Measurements from ENCODE around the gene PLCH1.

The PLCH1 gene

DNA sequence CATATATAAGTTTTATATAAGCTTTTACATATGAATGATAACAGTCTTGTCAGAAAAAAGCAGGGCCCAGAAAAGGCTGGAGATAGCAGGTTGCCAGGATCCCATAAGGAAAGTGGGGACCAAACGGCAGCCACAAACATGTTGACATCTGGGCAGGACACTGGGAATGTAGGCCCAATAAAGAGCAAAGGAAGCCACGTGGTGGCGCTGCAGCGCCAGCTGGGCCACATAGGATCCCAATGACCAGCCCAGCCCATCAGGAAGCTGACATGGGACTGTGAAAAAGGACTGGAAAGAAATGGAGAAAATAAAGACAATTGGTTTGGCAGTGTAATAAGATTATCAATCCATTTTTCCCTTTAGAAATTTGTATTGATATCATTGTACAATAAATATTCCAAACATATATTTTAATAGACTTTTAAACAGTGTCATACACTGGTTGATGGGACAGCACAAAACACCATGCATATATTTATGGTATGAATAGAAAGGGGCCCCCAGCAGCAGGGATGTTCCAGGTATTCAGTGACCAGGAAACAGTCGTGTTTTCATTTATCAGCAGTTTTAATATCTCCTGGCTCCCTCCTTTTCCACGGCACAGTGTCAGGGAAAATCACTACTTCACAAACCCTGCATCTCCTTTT is 362.4 kb downstream of the PLCH1 start:
- Histone ChIP-seq H3K4me1 (ENCODE audit: control insufficient read depth, insufficient read depth, low read length) (no peaks in the 10 kb centered on the region), H3K36me3 (ENCODE audit: control insufficient read depth, insufficient read depth, low read length) (no peaks in the 10 kb centered on the region), H3K27ac (ENCODE audit: low read depth, low read length) (no peak overlapping the region), H3K9ac (ENCODE audit: low read length) (no peak overlapping the region), H3K4me3 (ENCODE audit: low read length) (no peak overlapping the region), H3K27me3 (ENCODE audit: control insufficient read depth, insufficient read depth, low read length) (no peaks in the 10 kb centered on the region)

DNA sequence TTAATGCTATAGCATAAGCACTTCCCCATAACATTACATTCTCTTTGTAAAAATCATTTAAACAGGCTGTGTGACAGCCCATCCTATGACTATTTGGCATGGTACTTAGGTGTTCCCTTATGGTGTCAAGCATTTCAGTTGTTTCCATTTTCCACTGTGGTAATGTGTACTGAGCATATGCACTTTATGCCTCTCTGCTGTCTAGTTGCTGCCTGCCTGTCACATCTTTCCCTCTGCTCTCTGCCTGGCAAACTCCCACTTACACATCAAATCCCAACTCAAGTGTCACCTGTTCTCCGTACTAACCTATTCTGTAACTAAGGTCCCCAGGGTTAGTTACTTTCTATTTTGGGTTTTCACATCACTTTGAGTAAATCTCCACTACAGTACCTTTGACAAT is 367.0 kb downstream of the PLCH1 start:
- no peaks in the 10 kb centered on the region for H3K27me3 ChIP-seq (ENCODE audit: control insufficient read depth, insufficient read depth, low read length)
- no peak overlapping the region for H3K9ac ChIP-seq (ENCODE audit: low read length)
- no peak overlapping the region for H3K4me3 ChIP-seq (ENCODE audit: low read length)
- H3K36me3 ChIP-seq (ENCODE audit: control insufficient read depth, insufficient read depth, low read length), result no peaks in the 10 kb centered on the region
- no peaks in the 10 kb centered on the region for H3K4me1 ChIP-seq (ENCODE audit: control insufficient read depth, insufficient read depth, low read length)
- H3K27ac ChIP-seq (ENCODE audit: low read depth, low read length), result no peak overlapping the region

DNA sequence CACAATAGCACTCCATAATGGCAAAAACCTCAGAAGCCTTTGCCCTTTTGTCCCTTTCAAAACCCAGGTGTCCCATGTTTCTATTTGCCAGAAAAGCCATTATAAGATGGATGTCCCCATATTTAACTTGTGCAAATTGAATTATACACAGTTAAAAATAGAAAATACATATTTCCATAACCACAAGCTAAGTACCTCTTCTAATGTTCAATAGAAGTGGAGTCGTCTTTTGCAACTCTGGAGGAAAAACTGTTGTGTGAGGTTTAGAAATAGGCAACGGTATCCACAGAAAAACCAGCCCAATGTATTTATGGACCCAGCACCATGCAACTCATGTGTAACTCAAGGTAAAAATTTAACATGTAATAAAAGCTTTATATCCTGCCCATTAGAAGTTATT is 367.8 kb downstream of the PLCH1 start:
- Histone ChIP-seq H3K36me3 (ENCODE audit: control insufficient read depth, insufficient read depth, low read length) (no peaks in the 10 kb centered on the region), H3K4me1 (ENCODE audit: control insufficient read depth, insufficient read depth, low read length) (no peaks in the 10 kb centered on the region), H3K4me3 (ENCODE audit: low read length) (no peak overlapping the region), H3K27ac (ENCODE audit: low read depth, low read length) (no peak overlapping the region), H3K9ac (ENCODE audit: low read length) (no peak overlapping the region), H3K27me3 (ENCODE audit: control insufficient read depth, insufficient read depth, low read length) (no peaks in the 10 kb centered on the region)

DNA sequence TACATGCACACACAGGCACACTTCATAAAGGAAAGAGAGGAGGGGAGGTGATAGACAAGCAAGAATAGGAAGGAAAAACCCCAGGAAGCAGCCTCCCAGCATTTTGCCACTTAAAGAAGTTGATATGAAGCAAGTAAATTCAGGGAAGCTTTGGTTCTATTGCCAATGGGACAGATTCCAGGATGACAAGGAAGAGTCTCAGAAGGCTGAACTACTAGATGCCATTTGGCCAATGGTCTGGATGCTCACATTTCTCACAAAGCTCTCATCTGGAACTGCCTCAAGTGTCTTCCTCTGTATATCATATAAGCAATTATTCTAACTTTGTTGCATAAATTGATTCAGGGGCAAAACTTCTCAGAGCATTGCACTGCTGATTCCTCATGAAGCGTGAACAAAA is 372.6 kb downstream of the PLCH1 start:
- H3K4me1 ChIP-seq (ENCODE audit: control insufficient read depth, insufficient read depth, low read length), result no peaks in the 10 kb centered on the region
- H3K4me3 ChIP-seq (ENCODE audit: low read length), result no peak overlapping the region
- H3K9ac ChIP-seq (ENCODE audit: low read length), result no peak overlapping the region
- no peaks in the 10 kb centered on the region for H3K27me3 ChIP-seq (ENCODE audit: control insufficient read depth, insufficient read depth, low read length)
- no peaks in the 10 kb centered on the region for H3K36me3 ChIP-seq (ENCODE audit: control insufficient read depth, insufficient read depth, low read length)
- no peak overlapping the region for H3K27ac ChIP-seq (ENCODE audit: low read depth, low read length)

DNA sequence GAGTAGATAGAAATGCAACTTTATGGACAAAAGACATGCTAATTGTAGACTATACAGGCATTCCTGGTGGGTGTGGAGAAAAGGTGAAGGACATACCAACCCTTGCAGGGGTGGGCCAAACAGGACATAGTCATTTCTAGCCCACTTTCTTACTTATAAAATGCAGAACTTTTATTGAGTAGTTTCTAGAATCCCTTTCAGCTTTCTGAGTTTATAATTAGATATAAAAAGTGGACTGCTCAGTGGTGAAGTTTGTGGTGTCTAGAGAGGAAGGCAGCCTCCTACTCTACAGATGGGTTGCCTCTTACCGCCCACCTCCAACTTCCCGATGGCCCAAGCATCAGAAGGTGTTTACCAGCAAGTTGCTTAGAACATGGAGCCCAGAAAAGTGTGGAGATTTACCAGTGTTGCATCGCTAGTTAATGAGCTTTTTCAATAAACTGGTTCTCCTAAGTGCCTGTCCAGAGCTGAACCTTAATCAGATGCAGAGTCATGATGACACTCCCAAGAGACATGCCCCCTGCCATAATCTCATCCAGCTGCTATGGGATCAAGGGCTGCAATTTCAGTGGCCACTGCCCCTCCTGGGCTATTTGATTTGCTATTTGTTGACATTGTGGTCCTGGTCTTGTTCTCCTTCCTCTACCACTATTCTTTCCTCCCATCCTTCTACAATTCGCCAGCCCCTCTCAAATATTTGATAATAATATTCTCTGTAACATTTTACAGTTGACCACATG is 373.9 kb downstream of the PLCH1 start:
- Histone ChIP-seq H3K27ac (ENCODE audit: low read depth, low read length) (no peak overlapping the region), H3K4me1 (ENCODE audit: control insufficient read depth, insufficient read depth, low read length) (no peaks in the 10 kb centered on the region), H3K27me3 (ENCODE audit: control insufficient read depth, insufficient read depth, low read length) (no peaks in the 10 kb centered on the region), H3K36me3 (ENCODE audit: control insufficient read depth, insufficient read depth, low read length) (no peaks in the 10 kb centered on the region), H3K9ac (ENCODE audit: low read length) (no peak overlapping the region), H3K4me3 (ENCODE audit: low read length) (no peak overlapping the region)

DNA sequence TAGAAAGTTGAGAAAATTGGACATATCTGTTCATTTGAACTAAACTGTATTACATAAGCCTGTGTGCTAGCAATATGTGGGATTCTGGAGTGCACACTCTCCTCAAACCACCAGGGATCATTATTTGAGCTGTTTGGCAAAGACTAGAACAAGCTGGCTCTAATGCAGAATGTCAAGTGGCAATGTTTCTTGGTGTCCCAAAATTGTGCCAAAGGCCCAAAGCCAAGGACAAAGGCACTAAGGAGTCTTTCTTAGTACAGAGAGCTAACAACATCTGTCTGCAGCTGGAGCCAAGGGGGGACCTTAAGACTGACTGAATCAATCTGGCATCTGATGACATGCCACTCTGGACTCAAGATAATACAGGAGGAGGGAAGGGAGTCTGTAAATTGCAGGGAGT is 374.7 kb downstream of the PLCH1 start:
- H3K27ac ChIP-seq (ENCODE audit: low read depth, low read length), result no peak overlapping the region
- H3K9ac ChIP-seq (ENCODE audit: low read length), result no peak overlapping the region
- H3K4me1 ChIP-seq (ENCODE audit: control insufficient read depth, insufficient read depth, low read length), result no peaks in the 10 kb centered on the region
- H3K36me3 ChIP-seq (ENCODE audit: control insufficient read depth, insufficient read depth, low read length), result no peaks in the 10 kb centered on the region
- no peak overlapping the region for H3K4me3 ChIP-seq (ENCODE audit: low read length)
- H3K27me3 ChIP-seq (ENCODE audit: control insufficient read depth, insufficient read depth, low read length), result no peaks in the 10 kb centered on the region

DNA sequence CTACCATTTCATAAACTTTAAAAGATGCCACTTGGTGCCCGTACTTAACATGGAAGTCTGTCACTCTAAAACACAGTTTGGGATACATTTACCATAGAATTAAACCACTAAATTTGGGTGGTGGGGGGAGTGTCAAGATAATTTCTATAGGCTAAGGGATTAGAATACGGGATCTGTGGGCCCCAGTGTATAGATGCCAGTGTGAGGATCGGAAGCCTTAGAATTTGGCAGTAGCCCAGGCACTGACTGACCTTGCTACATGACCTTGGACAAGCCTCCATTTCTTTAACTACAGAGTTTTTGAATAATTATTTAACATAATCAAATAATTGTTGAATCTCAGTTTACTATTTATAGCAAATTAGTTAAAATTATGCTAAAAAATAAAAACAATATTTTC is 375.1 kb downstream of the PLCH1 start:
- Histone ChIP-seq H3K27ac (ENCODE audit: low read depth, low read length) (no peak overlapping the region), H3K27me3 (ENCODE audit: control insufficient read depth, insufficient read depth, low read length) (no peaks in the 10 kb centered on the region), H3K4me1 (ENCODE audit: control insufficient read depth, insufficient read depth, low read length) (no peaks in the 10 kb centered on the region), H3K36me3 (ENCODE audit: control insufficient read depth, insufficient read depth, low read length) (no peaks in the 10 kb centered on the region), H3K4me3 (ENCODE audit: low read length) (no peak overlapping the region), H3K9ac (ENCODE audit: low read length) (no peak overlapping the region)

DNA sequence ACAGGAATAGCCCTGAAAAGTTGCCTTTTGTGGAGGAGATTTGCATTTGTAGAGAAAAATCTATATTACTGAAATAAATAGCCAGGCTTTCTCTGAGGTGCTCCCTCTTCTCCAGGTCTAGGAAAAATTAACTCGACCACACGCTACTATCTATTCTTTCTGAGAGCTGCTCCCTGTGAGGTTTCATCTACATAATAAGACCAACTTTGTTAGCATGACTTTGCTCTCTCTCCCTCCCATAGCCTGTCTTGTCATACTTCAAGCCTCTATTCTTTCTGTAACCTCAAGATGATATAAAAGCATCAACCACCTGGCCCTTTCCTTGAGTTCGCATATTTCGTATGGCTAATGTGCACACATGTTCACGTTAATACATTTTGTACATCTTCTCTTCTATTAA is 375.6 kb downstream of the PLCH1 start:
- H3K27ac ChIP-seq (ENCODE audit: low read depth, low read length), result no peak overlapping the region
- H3K36me3 ChIP-seq (ENCODE audit: control insufficient read depth, insufficient read depth, low read length), result no peaks in the 10 kb centered on the region
- H3K4me3 ChIP-seq (ENCODE audit: low read length), result no peak overlapping the region
- no peaks in the 10 kb centered on the region for H3K27me3 ChIP-seq (ENCODE audit: control insufficient read depth, insufficient read depth, low read length)
- H3K4me1 ChIP-seq (ENCODE audit: control insufficient read depth, insufficient read depth, low read length), result no peaks in the 10 kb centered on the region
- H3K9ac ChIP-seq (ENCODE audit: low read length), result no peak overlapping the region

DNA sequence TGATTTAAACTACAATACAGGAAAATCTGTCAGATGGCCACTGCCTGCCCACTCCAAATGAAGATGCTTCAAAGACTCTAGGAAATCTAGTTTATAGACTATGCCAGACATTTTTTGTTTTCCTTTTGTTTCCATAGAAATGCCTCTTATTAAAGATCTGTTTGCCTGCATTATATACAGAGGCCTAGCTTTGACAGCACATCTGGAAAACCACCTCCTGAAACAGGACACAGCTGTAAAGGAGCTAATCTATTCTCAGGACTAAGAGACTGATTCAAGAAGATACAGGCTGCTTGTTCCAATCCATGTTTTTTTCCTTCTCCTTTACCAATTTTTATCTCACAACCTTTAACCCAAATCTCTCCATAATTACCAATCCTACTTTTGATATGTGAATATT is 376.1 kb downstream of the PLCH1 start:
- H3K4me3 ChIP-seq (ENCODE audit: low read length), result no peak overlapping the region
- no peaks in the 10 kb centered on the region for H3K36me3 ChIP-seq (ENCODE audit: control insufficient read depth, insufficient read depth, low read length)
- no peak overlapping the region for H3K27ac ChIP-seq (ENCODE audit: low read depth, low read length)
- H3K9ac ChIP-seq (ENCODE audit: low read length), result no peak overlapping the region
- no peaks in the 10 kb centered on the region for H3K27me3 ChIP-seq (ENCODE audit: control insufficient read depth, insufficient read depth, low read length)
- no peaks in the 10 kb centered on the region for H3K4me1 ChIP-seq (ENCODE audit: control insufficient read depth, insufficient read depth, low read length)

DNA sequence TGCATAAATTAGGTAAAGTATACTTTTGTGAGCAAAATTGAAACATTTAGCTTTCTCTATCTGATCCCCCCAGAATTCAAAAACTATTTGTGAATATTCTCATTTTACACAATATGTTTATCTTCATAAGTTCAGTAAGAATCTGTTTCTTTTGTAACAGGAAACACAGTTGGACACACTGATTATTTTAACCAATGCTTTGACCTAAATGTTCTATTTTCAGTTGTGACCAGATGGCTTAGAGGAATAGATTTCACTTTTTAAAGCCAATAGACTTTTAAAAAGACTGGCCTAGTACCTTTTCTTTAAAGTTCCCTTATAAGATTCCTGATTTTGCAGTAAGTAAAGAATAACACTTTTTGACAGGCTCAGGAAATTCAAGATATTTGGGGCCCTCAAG is 377.4 kb downstream of the PLCH1 start:
- Histone ChIP-seq H3K36me3 (ENCODE audit: control insufficient read depth, insufficient read depth, low read length) (no peaks in the 10 kb centered on the region), H3K4me3 (ENCODE audit: low read length) (no peak overlapping the region), H3K9ac (ENCODE audit: low read length) (no peak overlapping the region), H3K4me1 (ENCODE audit: control insufficient read depth, insufficient read depth, low read length) (no peaks in the 10 kb centered on the region), H3K27ac (ENCODE audit: low read depth, low read length) (no peak overlapping the region), H3K27me3 (ENCODE audit: control insufficient read depth, insufficient read depth, low read length) (no peaks in the 10 kb centered on the region)

DNA sequence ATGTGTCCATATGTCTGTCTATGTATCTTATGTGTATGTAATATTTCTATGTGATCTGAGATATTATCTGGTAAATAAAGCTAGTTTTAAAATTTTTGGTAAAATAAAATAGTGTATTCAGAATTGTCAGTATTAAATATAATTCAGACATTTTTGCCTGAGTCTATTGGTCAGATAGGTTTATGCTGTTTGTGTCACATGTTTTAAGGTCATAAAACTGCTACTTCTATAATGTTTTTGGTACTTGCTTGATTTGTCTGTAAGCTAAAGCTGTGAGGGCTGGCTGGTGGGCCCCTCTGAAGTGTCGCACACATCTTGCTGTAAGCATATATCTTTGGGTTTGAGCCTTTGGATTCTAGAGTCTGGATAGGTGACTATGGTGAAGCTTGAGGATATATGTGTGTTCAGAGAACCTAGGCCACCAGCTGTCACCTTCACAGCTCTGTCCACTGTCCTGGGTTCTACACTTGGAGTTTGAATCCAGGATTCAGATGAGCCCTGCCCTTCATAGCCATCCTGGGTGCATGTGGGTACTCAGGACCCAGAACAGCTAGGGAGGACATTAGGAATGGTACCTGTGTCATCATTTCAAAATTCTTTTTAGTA is 379.6 kb downstream of the PLCH1 start:
- no peak overlapping the region for H3K4me3 ChIP-seq (ENCODE audit: low read length)
- no peaks in the 10 kb centered on the region for H3K4me1 ChIP-seq (ENCODE audit: control insufficient read depth, insufficient read depth, low read length)
- H3K36me3 ChIP-seq (ENCODE audit: control insufficient read depth, insufficient read depth, low read length), result no peaks in the 10 kb centered on the region
- no peak overlapping the region for H3K27ac ChIP-seq (ENCODE audit: low read depth, low read length)
- no peaks in the 10 kb centered on the region for H3K27me3 ChIP-seq (ENCODE audit: control insufficient read depth, insufficient read depth, low read length)
- H3K9ac ChIP-seq (ENCODE audit: low read length), result no peak overlapping the region

DNA sequence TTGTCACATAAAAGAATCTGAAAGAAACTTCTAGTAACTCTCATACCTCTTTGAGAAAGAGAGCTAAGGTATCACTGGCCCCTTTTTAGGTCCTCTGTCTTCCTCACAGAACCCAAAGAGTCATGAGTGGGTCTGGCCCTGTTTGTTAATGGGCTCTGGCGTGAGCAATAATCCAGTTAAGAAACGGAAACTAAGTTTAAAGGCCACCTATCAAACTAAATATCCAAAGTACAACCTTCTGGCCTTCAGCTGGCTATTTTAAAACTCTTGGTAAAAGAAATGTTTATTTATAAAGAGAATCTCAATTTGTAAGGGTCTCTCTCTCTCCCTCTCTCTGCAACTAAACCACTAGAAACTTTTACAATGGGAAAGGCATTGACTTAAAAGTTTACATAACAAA is 380.4 kb downstream of the PLCH1 start:
- Histone ChIP-seq H3K27me3 (ENCODE audit: control insufficient read depth, insufficient read depth, low read length) (no peaks in the 10 kb centered on the region), H3K27ac (ENCODE audit: low read depth, low read length) (no peak overlapping the region), H3K4me3 (ENCODE audit: low read length) (no peak overlapping the region), H3K9ac (ENCODE audit: low read length) (no peak overlapping the region), H3K4me1 (ENCODE audit: control insufficient read depth, insufficient read depth, low read length) (no peaks in the 10 kb centered on the region), H3K36me3 (ENCODE audit: control insufficient read depth, insufficient read depth, low read length) (no peaks in the 10 kb centered on the region)

DNA sequence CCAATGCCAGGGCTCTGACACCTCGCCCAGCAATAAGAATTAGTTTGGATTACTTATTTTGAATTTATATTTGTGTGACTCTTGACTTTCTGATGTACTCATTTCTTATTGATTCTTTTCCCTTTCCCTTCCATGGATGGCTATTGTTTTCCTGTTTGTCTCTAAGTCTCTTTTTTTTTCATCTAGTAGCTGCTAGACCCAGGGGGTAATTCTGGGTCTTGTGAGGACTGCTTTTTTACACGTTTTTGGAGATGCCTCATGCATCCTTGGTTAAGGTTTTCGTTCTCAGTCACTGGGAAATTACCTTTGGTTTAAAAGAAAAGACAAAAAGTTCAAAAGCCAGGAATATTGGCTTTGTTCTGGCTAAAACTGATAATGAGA is 381.2 kb downstream of the PLCH1 start:
- Histone ChIP-seq H3K36me3 (ENCODE audit: control insufficient read depth, insufficient read depth, low read length) (no peaks in the 10 kb centered on the region), H3K27me3 (ENCODE audit: control insufficient read depth, insufficient read depth, low read length) (no peaks in the 10 kb centered on the region), H3K4me3 (ENCODE audit: low read length) (no peak overlapping the region), H3K4me1 (ENCODE audit: control insufficient read depth, insufficient read depth, low read length) (no peaks in the 10 kb centered on the region), H3K27ac (ENCODE audit: low read depth, low read length) (no peak overlapping the region), H3K9ac (ENCODE audit: low read length) (no peak overlapping the region)
